Endothelial cell of umbilical vein (primary cell): ENCODE measurements around the gene NKX3-2. TPM values are rescaled to one million over a fixed set of nuclear protein-coding genes. Genes with fewer than 3 reads are reported as not detected.

Experiments
- BruUV-seq: library from RNA; stranded (reverse); fragments of 400-500 nt; replicated peaks from 2 replicates; lab custom pipeline; 2021; lab: Mats Ljungman, UMichigan
- CTCF ChIA-PET: fragments of 300-600, 350-600 bp; sonication (Branson Sonifier 250); formaldehyde crosslinking; loops from one replicate; lab custom pipeline; 2021; ENCODE audit warnings: antibody characterized with exemption, inconsistent platforms; lab: Charles Lee
- POLR2A ChIA-PET: fragments of 300-600, 350-600 bp; sonication (Branson Sonifier 250); formaldehyde crosslinking; loops from one replicate; lab custom pipeline; 2021; ENCODE audit warnings: antibody characterized with exemption, inconsistent platforms; lab: Charles Lee
- DNase-seq: peaks from one replicate; pipeline ENCODE4 v3.0.0-alpha.2; 2011; ENCODE audit warnings: low read depth, low spot score
- FAIRE-seq: peaks from 2 replicates; lab custom pipeline; 2011; peaks lifted over from hg19 to GRCh38; lab: Jason Lieb, UNC
- H2AFZ ChIP-seq: 2 replicates; pipeline ENCODE4 v1.6.0; 2012; ENCODE audit warnings: low read depth, low read length, control low read depth, inconsistent platforms
- H3K27ac ChIP-seq: 2 replicates; pipeline ENCODE4 v1.5.1; 2011; ENCODE audit warnings: low read depth, mild to moderate bottlenecking, control low read depth, low read length, moderate library complexity; ENCODE audit not compliant: insufficient read depth
- H3K27me3 ChIP-seq, 2 experiments: 2 replicates each; pipeline versions ENCODE4 v1.6.0 to v1.6.1; 2011; ENCODE audit warnings: low read length in 2 of 2, mixed read lengths in 1 of 2; ENCODE audit not compliant: control insufficient read depth in 2 of 2, insufficient read depth in 2 of 2
- H3K36me3 ChIP-seq, 2 experiments: 2 replicates in 1 of 2; 3 replicates in 1 of 2; pipeline ENCODE4 v1.5.1; 2011; ENCODE audit warnings: low read length in 2 of 2, mild to moderate bottlenecking in 1 of 2, moderate library complexity in 1 of 2; ENCODE audit not compliant: control insufficient read depth in 2 of 2, insufficient read depth in 2 of 2; ENCODE audit errors: extremely low read depth in 1 of 2
- H3K4me1 ChIP-seq: 3 replicates; pipeline ENCODE4 v1.5.1; 2011; ENCODE audit warnings: mild to moderate bottlenecking, low read length; ENCODE audit not compliant: control insufficient read depth, insufficient read depth; ENCODE audit errors: extremely low read depth
- H3K4me2 ChIP-seq: 2 replicates; pipeline ENCODE4 v1.6.1; 2011; ENCODE audit warnings: low read length, control low read depth, mixed read lengths; ENCODE audit not compliant: insufficient read depth
- H3K4me3 ChIP-seq, 3 experiments: fragments of 200-600 bp in 1 of 3; sonication (generic), shearing (Covaris generic) in 1 of 3; replicated peaks in 1 of 3; 2 replicates each; pipeline ENCODE4 v1.5.1; 2011 to 2016; ENCODE audit warnings: control low read depth in 3 of 3, low read length in 3 of 3, mild to moderate bottlenecking in 2 of 3, inconsistent platforms in 1 of 3, low read depth in 1 of 3, moderate library complexity in 1 of 3; ENCODE audit not compliant: insufficient read depth in 1 of 3
- H3K79me2 ChIP-seq: 2 replicates; pipeline ENCODE4 v1.6.0; 2012; ENCODE audit warnings: low read length, inconsistent platforms; ENCODE audit not compliant: control insufficient read depth, insufficient read depth
- H3K9ac ChIP-seq: replicated peaks from 2 replicates; pipeline ENCODE3; 2011; ENCODE audit warnings: low read length, control low read depth; ENCODE audit not compliant: insufficient read depth; ENCODE audit errors: extremely low read depth
- H3K9me1 ChIP-seq: replicated peaks from 3 replicates; pipeline ENCODE4 v1.6.0; 2011; ENCODE audit warnings: mild to moderate bottlenecking, low read length; ENCODE audit not compliant: control insufficient read depth, insufficient read depth; ENCODE audit errors: extremely low read depth
- H3K9me3 ChIP-seq: replicated peaks from 2 replicates; pipeline ENCODE4 v1.5.1; 2012; ENCODE audit warnings: low read length, inconsistent platforms; ENCODE audit not compliant: control insufficient read depth, insufficient read depth
- H4K20me1 ChIP-seq: replicated peaks from 2 replicates; pipeline ENCODE3; 2011; ENCODE audit warnings: mild to moderate bottlenecking, low read length; ENCODE audit not compliant: control insufficient read depth, insufficient read depth; ENCODE audit errors: extremely low read depth
- EZH2 ChIP-seq: IDR thresholded peaks from 2 replicates; pipeline ENCODE4 v1.6.1; 2012; ENCODE audit warnings: borderline replicate concordance, low read depth, mild to moderate bottlenecking, moderate library complexity, low read length, inconsistent platforms; ENCODE audit not compliant: severe bottlenecking
- FOS ChIP-seq: IDR thresholded peaks from 2 replicates; pipeline ENCODE4 v1.6.1; 2011; ENCODE audit warnings: mild to moderate bottlenecking, low read length, moderate library complexity, borderline replicate concordance; ENCODE audit not compliant: insufficient read depth
- GATA2 ChIP-seq: IDR thresholded peaks from 2 replicates; pipeline ENCODE4 v1.7.0; 2011; ENCODE audit warnings: low read depth, mild to moderate bottlenecking, moderate library complexity, mixed read lengths, low read length; ENCODE audit not compliant: insufficient read length, insufficient read depth
- JUN ChIP-seq: IDR thresholded peaks from 2 replicates; pipeline ENCODE4 v1.6.1; 2011; ENCODE audit warnings: borderline replicate concordance, low read depth; ENCODE audit not compliant: insufficient read length, insufficient read depth
- MYC ChIP-seq: IDR thresholded peaks from one replicate; pipeline ENCODE4 v1.6.1; 2011; ENCODE audit warnings: mild to moderate bottlenecking, low read depth, low read length
- POLR2A ChIP-seq: IDR thresholded peaks from 2 replicates; pipeline ENCODE4 v1.6.1; 2012; ENCODE audit warnings: low read depth, mild to moderate bottlenecking, control low read depth, low read length
- dilution Hi-C: fragments of 300-500 bp; cut with MboI; formaldehyde crosslinking; loops from one replicate; pipeline ENCODE4 v1.15.0; 2019; ENCODE audit warnings: low sequenced_read_pairs; ENCODE audit not compliant: extremely low pct_ligation_motif_present
- intact Hi-C: fragments of 100-400 bp; cut with micrococcal nuclease; formaldehyde crosslinking; loops from one replicate; pipeline ENCODE4 v1.10.0; 2022
- polyA plus RNA-seq, 4 experiments: library from polyadenylated mRNA; depleted of rRNA in 3 of 4; stranded (reverse) in 3 of 4; unstranded in 1 of 4; fragments of >200 nt; gene quantifications; 2 replicates each; pipeline versions ENCODE4 v1.2.1 to v1.2.3, GENCODE V29; 2011 to 2012; ENCODE audit warnings: missing spikeins in 1 of 4
- total RNA-seq: library from RNA; stranded (reverse); gene quantifications from 2 replicates; pipeline ENCODE4 v1.2.3, GENCODE V29; 2021
- TF ChIP-seq, protein P1 (sequence below), 2 donors: IDR thresholded peaks; 1 replicate in 1 of 2; 2 replicates in 1 of 2; pipeline ENCODE4 v1.5.1; 2011; ENCODE audit warnings: low read length in 2 of 2, mild to moderate bottlenecking in 2 of 2, moderate library complexity in 2 of 2, control low read depth in 1 of 2, inconsistent platforms in 1 of 2, low read depth in 1 of 2; ENCODE audit not compliant: insufficient read depth in 1 of 2; ENCODE audit errors: extremely low read depth in 1 of 2

NKX3-2 gene
- total and polyA plus RNA-seq, 2 donors (not counting 3 experiments of a cell fraction or from before 2014, with no cell fraction given), result not detected

DNA sequence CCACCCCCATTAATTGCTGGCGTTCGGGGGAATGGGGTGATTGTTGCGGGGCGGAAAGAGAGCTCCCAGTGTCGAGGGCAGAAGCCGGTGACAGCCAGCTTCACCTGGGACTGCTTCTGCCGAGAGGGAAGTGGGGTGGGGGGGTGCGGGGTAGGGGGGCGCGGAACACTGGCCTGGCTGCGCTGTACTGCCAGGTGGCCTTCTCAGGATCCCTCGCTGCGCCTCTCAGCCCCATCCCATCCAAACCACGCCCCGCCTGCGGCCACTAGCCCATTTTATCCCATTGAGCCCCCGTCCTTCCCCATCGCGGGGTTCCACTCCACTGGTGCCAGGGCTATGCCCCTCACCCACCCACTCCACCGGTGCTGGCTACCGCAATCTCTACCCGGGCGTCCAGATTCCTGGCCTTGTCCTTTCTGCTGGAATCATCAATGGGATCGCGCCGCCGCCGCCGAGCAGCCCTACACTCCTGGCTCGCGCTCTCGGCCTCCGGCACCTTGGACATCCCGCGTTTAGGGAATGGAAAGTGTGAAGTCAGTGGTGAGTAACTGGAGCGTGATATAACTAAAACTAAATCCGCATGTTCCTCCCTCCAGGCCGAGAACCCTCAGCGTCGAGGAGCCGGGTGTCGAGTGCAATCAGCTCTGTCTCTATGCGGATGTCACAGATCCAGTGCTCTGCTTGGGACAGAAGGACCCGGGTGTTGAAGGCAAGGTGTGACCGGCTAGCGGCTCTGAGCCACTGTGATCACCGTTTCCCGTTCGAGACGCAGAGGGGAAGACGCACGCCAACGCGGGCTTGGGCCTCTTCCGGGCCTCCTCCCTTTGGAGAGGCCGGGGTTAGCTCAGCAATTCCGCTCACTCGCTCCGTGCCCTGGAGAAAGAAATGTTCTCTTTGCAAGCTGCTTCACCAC, 20.5 kb downstream of the NKX3-2 start:
- Histone ChIP-seq H3K4me2 (no peak overlapping the region), H3K27me3 (peaks cover 82 to 94% of the 10 kb centered on the region in 2 experiments), H4K20me1 (no peaks in the 10 kb centered on the region), H3K4me1 (no peaks in the 10 kb centered on the region), H3K27ac (no peak overlapping the region), H3K36me3 (no peaks in the 10 kb centered on the region), H3K9ac (no peak overlapping the region), H3K9me1 (no peaks in the 10 kb centered on the region), H3K4me3 (no peak overlapping the region), H3K9me3 (peaks cover 7% of the 10 kb centered on the region), H3K79me2 (no peaks in the 10 kb centered on the region), H2AFZ (no peak overlapping the region)
- no peak for TF ChIP-seq JUN
- no peak for TF ChIP-seq MYC
- TF ChIP-seq FOS, result no peak
- no peak for TF ChIP-seq POLR2A
- TF ChIP-seq, protein P1, sequence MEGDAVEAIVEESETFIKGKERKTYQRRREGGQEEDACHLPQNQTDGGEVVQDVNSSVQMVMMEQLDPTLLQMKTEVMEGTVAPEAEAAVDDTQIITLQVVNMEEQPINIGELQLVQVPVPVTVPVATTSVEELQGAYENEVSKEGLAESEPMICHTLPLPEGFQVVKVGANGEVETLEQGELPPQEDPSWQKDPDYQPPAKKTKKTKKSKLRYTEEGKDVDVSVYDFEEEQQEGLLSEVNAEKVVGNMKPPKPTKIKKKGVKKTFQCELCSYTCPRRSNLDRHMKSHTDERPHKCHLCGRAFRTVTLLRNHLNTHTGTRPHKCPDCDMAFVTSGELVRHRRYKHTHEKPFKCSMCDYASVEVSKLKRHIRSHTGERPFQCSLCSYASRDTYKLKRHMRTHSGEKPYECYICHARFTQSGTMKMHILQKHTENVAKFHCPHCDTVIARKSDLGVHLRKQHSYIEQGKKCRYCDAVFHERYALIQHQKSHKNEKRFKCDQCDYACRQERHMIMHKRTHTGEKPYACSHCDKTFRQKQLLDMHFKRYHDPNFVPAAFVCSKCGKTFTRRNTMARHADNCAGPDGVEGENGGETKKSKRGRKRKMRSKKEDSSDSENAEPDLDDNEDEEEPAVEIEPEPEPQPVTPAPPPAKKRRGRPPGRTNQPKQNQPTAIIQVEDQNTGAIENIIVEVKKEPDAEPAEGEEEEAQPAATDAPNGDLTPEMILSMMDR (IDR thresholded peaks at IDR 0.05; ENCODE audit: extremely low read depth in 1 of 2, insufficient read depth in 1 of 2, low read depth in 1 of 2, low read length in 2 of 2), result no peak
- TF ChIP-seq EZH2, result peak; percentile 49
- TF ChIP-seq GATA2, result no peak
- CTCF ChIA-PET, result interaction anchor here (1.0 kb wide), 1 partner anchor 92 kb away, joined by 3 read pairs; no protein-coding TSS in a partner anchor
- no peak for FAIRE-seq
- POLR2A ChIA-PET, result interaction anchor here (0.6 kb wide), 1 partner anchor 9 kb away, joined by 3 read pairs; no protein-coding TSS in a partner anchor
- BruUV-seq, result no TSS peak
- no peak for DNase-seq
- dilution Hi-C loops (no loop called here), intact Hi-C loops (no loop called here)
